Neural cell (in vitro differentiated cells): ENCODE measurements around the gene LAIR1. TPM values are rescaled to one million over a fixed set of nuclear protein-coding genes. Genes with fewer than 3 reads are reported as not detected.

ENCODE experiments used
- H2AFZ ChIP-seq: fragments of 200-600, 300-800 bp; sonication (generic), shearing (Covaris generic); 2 replicates; pipeline ENCODE4 v1.6.0; 2014; ENCODE audit warnings: low read depth, mild to moderate bottlenecking, antibody characterized with exemption, low read length, moderate library complexity
- H3F3A ChIP-seq: fragments of 200-600 bp; shearing (Covaris generic); 2 replicates; pipeline ENCODE4 v1.6.1; 2016; ENCODE audit warnings: mild to moderate bottlenecking, moderate library complexity, mixed read lengths, antibody characterized with exemption, low read length; ENCODE audit not compliant: insufficient read depth, poor library complexity, severe bottlenecking
- H3K27ac ChIP-seq: fragments of 200-600, 300-800 bp; sonication (generic), shearing (Covaris generic); 2 replicates; pipeline ENCODE4 v1.5.1; 2014; ENCODE audit warnings: mild to moderate bottlenecking, low read length, moderate library complexity
- H3K27me3 ChIP-seq: fragments of 300-800, 200-600 bp; sonication (generic), shearing (Covaris generic); 2 replicates; pipeline ENCODE4 v1.6.0; 2014; ENCODE audit warnings: mild to moderate bottlenecking, low read depth, low read length, moderate library complexity; ENCODE audit not compliant: insufficient read depth
- H3K36me3 ChIP-seq: fragments of 300-800, 200-600 bp; sonication (generic), shearing (Covaris generic); 2 replicates; pipeline ENCODE4 v1.5.1; 2014; ENCODE audit warnings: mild to moderate bottlenecking, antibody characterized with exemption, low read length, moderate library complexity; ENCODE audit not compliant: insufficient read depth
- H3K4me2 ChIP-seq: fragments of 300-800, 200-600 bp; sonication (generic), shearing (Covaris generic); 2 replicates; pipeline ENCODE4 v1.6.0; 2014; ENCODE audit warnings: mild to moderate bottlenecking, low read length
- H3K4me3 ChIP-seq: fragments of 300-800, 200-600 bp; sonication (generic), shearing (Covaris generic); 2 replicates; pipeline ENCODE4 v1.5.1; 2014; ENCODE audit warnings: mild to moderate bottlenecking, low read length, moderate library complexity
- H3K79me2 ChIP-seq: fragments of 200-600 bp; shearing (Covaris generic); replicated peaks from 2 replicates; pipeline ENCODE4 v1.6.0; 2014; ENCODE audit warnings: mild to moderate bottlenecking, low read length, moderate library complexity; ENCODE audit not compliant: insufficient read depth
- H3K9ac ChIP-seq: fragments of 300-800, 200-600 bp; sonication (generic), shearing (Covaris generic); 2 replicates; pipeline ENCODE4 v1.6.1; 2016; ENCODE audit warnings: mild to moderate bottlenecking, low read length, mixed read lengths
- H3K9me2 ChIP-seq: fragments of 200-600 bp; shearing (Covaris generic); 2 replicates; pipeline ENCODE4 v1.6.1; 2016; ENCODE audit warnings: mild to moderate bottlenecking, low read length, mixed read lengths; ENCODE audit not compliant: insufficient read depth
- H3K9me3 ChIP-seq: fragments of 200-600, 300-800 bp; sonication (generic), shearing (Covaris generic); 2 replicates; pipeline ENCODE4 v1.6.1; 2016; ENCODE audit warnings: mild to moderate bottlenecking, mixed run types, low read length, moderate library complexity, mixed read lengths
- H4K20me1 ChIP-seq: fragments of 200-600 bp; shearing (Covaris generic); 2 replicates; pipeline ENCODE4 v1.6.1; 2016; ENCODE audit warnings: mild to moderate bottlenecking, mixed run types; ENCODE audit not compliant: insufficient read depth
- EP300 ChIP-seq: fragments of 450-650 bp; conservative IDR thresholded peaks from 2 replicates; pipeline ENCODE4 v1.6.1; 2014; ENCODE audit warnings: antibody characterized with exemption, mild to moderate bottlenecking, moderate library complexity; ENCODE audit not compliant: poor library complexity, severe bottlenecking
- EZH2 ChIP-seq: fragments of 200-600, 300-800 bp; shearing (Covaris generic), sonication (generic); IDR thresholded peaks from 2 replicates; pipeline ENCODE4 v1.6.1; 2014; ENCODE audit warnings: antibody characterized with exemption, low read length, borderline replicate concordance, mild to moderate bottlenecking; ENCODE audit not compliant: insufficient read depth, poor library complexity, severe bottlenecking
- MXI1 ChIP-seq: fragments of 450-650 bp; conservative IDR thresholded peaks from 2 replicates; pipeline ENCODE4 v1.6.1; 2014; ENCODE audit warnings: antibody characterized with exemption, mild to moderate bottlenecking; ENCODE audit not compliant: poor library complexity, severe bottlenecking
- POLR2AphosphoS5 ChIP-seq: IDR thresholded peaks from 2 replicates; pipeline ENCODE4 v1.6.1; 2012
- RAD21 ChIP-seq: fragments of 450-650 bp; conservative IDR thresholded peaks from 2 replicates; pipeline ENCODE4 v1.6.1; 2014; ENCODE audit warnings: antibody characterized with exemption, mild to moderate bottlenecking, moderate library complexity
- SMC3 ChIP-seq: fragments of 450-650 bp; conservative IDR thresholded peaks from 2 replicates; pipeline ENCODE4 v1.6.1; 2014; ENCODE audit warnings: antibody characterized with exemption, mild to moderate bottlenecking, moderate library complexity; ENCODE audit not compliant: poor library complexity
- TAF1 ChIP-seq: IDR thresholded peaks from 2 replicates; pipeline ENCODE4 v1.6.1; 2012; ENCODE audit warnings: low read depth
- polyA plus RNA-seq: library from polyadenylated mRNA; depleted of rRNA; stranded (reverse); fragments of >200 nt; gene quantifications from 2 replicates; pipeline ENCODE4 v1.2.3, GENCODE V29; 2014
- TF ChIP-seq, protein P1 (sequence below): fragments of 450-650 bp; IDR thresholded peaks from 2 replicates; pipeline ENCODE4 v1.5.1; 2014; ENCODE audit warnings: antibody characterized with exemption, mild to moderate bottlenecking, moderate library complexity; ENCODE audit not compliant: poor library complexity, severe bottlenecking
- TF ChIP-seq, protein P2 (sequence below): IDR thresholded peaks from 2 replicates; pipeline ENCODE4 v1.6.1; 2012; ENCODE audit warnings: borderline replicate concordance

The LAIR1 gene
- polyA plus RNA-seq, 1 donor from 2014 or later: not detected

DNA sequence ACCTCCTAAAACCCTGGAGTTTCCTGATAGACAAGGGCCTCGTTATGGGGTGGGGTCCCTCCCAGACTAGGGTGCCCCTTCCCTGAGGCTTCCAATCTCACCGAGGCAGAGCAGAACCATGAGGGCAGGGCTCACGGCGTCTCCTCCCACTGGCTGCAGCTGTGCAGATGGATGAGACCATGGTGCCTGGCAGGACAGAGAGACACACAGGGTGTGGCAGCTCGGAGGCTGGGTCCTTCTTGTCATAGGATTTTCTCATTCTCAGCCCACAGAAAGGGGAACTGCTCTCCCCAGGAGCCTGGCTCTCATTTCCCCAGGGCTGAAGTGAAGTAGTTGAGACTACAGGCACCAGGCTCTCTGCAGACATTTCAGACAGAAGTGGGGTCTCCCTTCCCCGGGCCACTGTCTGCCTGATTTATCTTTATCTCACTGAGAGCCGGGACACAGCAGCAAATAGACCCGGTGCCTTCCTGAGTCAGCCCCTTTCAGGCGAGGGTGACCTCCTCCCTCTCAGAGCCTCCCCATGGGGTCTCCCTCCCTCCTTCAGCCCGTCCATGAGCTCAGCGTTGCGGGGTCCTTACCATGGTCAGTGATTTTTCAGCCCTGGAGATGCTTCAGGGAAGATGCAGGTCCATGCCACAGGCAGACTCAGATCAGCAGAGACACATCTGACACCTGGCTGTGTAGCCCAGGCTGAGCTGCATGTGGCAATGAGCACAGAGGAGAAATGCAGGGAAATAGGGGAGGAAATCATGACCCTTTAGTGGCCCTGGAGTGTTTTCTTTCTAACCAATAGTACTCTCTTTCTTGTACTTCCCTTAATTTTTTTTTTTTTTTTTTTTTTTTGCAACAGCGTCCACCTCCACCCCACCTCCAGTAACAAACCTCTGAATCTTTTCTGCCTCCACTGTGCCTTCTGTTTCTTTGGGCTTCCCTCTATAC is 52.0 kb downstream of the LAIR1 start, which contains the start of gene LILRA5:
LILRA5 (minus strand) TSS at position 731 of the 942 bp plus-strand sequence; CDS start at position 584, 147 bp downstream.
- no peak within 1 kb of the TSS for H3K9ac ChIP-seq
- no peaks in the 10 kb centered on the region for H3K9me2 ChIP-seq
- H3K27me3 ChIP-seq: no peaks in the 10 kb centered on the region
- no peaks in the 10 kb centered on the region for H4K20me1 ChIP-seq
- TF ChIP-seq, protein P1, sequence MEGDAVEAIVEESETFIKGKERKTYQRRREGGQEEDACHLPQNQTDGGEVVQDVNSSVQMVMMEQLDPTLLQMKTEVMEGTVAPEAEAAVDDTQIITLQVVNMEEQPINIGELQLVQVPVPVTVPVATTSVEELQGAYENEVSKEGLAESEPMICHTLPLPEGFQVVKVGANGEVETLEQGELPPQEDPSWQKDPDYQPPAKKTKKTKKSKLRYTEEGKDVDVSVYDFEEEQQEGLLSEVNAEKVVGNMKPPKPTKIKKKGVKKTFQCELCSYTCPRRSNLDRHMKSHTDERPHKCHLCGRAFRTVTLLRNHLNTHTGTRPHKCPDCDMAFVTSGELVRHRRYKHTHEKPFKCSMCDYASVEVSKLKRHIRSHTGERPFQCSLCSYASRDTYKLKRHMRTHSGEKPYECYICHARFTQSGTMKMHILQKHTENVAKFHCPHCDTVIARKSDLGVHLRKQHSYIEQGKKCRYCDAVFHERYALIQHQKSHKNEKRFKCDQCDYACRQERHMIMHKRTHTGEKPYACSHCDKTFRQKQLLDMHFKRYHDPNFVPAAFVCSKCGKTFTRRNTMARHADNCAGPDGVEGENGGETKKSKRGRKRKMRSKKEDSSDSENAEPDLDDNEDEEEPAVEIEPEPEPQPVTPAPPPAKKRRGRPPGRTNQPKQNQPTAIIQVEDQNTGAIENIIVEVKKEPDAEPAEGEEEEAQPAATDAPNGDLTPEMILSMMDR: no peak
- TF ChIP-seq POLR2AphosphoS5 (no peak), MXI1 (no peak), SMC3 (no peak), EP300 (no peak), RAD21 (no peak), TAF1 (no peak), EZH2 (no peak)
- TF ChIP-seq, protein P2, sequence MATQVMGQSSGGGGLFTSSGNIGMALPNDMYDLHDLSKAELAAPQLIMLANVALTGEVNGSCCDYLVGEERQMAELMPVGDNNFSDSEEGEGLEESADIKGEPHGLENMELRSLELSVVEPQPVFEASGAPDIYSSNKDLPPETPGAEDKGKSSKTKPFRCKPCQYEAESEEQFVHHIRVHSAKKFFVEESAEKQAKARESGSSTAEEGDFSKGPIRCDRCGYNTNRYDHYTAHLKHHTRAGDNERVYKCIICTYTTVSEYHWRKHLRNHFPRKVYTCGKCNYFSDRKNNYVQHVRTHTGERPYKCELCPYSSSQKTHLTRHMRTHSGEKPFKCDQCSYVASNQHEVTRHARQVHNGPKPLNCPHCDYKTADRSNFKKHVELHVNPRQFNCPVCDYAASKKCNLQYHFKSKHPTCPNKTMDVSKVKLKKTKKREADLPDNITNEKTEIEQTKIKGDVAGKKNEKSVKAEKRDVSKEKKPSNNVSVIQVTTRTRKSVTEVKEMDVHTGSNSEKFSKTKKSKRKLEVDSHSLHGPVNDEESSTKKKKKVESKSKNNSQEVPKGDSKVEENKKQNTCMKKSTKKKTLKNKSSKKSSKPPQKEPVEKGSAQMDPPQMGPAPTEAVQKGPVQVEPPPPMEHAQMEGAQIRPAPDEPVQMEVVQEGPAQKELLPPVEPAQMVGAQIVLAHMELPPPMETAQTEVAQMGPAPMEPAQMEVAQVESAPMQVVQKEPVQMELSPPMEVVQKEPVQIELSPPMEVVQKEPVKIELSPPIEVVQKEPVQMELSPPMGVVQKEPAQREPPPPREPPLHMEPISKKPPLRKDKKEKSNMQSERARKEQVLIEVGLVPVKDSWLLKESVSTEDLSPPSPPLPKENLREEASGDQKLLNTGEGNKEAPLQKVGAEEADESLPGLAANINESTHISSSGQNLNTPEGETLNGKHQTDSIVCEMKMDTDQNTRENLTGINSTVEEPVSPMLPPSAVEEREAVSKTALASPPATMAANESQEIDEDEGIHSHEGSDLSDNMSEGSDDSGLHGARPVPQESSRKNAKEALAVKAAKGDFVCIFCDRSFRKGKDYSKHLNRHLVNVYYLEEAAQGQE: no peak
- no peaks in the 10 kb centered on the region for H3F3A ChIP-seq
- no peak within 1 kb of the TSS for H3K27ac ChIP-seq
- no peaks in the 10 kb centered on the region for H3K79me2 ChIP-seq
- no peaks in the 10 kb centered on the region for H3K36me3 ChIP-seq
- no peak within 1 kb of the TSS for H3K4me2 ChIP-seq
- H2AFZ ChIP-seq: no peak within 1 kb of the TSS
- H3K4me3 ChIP-seq: no peak within 1 kb of the TSS
- H3K9me3 ChIP-seq: no peaks in the 10 kb centered on the region

DNA sequence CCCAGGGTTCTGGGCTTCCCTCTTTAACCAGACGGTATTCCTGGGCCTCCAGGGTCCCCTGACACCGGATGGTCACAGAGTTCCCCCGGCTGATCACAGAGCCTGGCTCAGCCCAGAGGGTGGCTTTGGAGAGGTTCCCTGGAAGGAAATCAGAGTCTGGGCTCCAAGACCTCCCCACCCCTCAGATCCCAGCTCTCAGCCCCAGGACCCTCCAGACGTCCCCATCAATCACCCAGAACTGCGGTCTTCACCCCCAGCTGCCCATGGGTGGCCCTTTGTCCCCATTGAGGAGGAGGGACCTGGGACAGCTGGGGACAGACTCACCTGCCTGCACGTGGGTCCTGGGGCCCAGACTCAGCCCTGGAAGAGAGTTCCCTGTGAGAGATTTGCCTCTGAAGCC is 52.7 kb downstream of the LAIR1 start:
- no peaks in the 10 kb centered on the region for H4K20me1 ChIP-seq
- TF ChIP-seq EZH2 (no peak), RAD21 (no peak)
- H3K36me3 ChIP-seq: no peaks in the 10 kb centered on the region
- H3K9me2 ChIP-seq: no peaks in the 10 kb centered on the region
- no peaks in the 10 kb centered on the region for H3F3A ChIP-seq
- no peaks in the 10 kb centered on the region for H3K27me3 ChIP-seq
- H3K27ac ChIP-seq: no peak overlapping the region
- no peak overlapping the region for H3K4me2 ChIP-seq
- no peak overlapping the region for H3K4me3 ChIP-seq
- H3K9me3 ChIP-seq: no peaks in the 10 kb centered on the region
- no peak overlapping the region for H3K9ac ChIP-seq
- H3K79me2 ChIP-seq: no peaks in the 10 kb centered on the region
- no peak overlapping the region for H2AFZ ChIP-seq
